OCI-LY7 (cell line): Measurements from ENCODE around the gene FNTB. TPM values are rescaled to one million over a fixed set of nuclear protein-coding genes. Genes with fewer than 3 reads are reported as not detected.

Source experiments
- BruUV-seq: library from RNA; stranded (reverse); fragments of 400-500 nt; replicated peaks from 2 replicates; lab custom pipeline; 2021; lab: Mats Ljungman, UMichigan
- CTCF ChIA-PET: fragments of 300-600 bp; sonication (Branson Sonifier 250); formaldehyde crosslinking; loops from one replicate; lab custom pipeline; 2022; ENCODE audit warnings: antibody characterized with exemption; ENCODE audit not compliant: unreplicated experiment; lab: Charles Lee
- POLR2A ChIA-PET: fragments of 300-600 bp; sonication (Branson Sonifier 250); formaldehyde crosslinking; loops from one replicate; lab custom pipeline; 2022; ENCODE audit warnings: antibody characterized with exemption; lab: Charles Lee
- DNase-seq: peaks from one replicate; pipeline ENCODE4 v3.0.0-alpha.2; 2015; ENCODE audit warnings: low spot score
- H2AFZ ChIP-seq: fragments of 200-600 bp; sonication (generic), shearing (Covaris generic); 2 replicates; pipeline ENCODE4 v1.6.1; 2014; ENCODE audit warnings: mild to moderate bottlenecking, antibody characterized with exemption, low read length, moderate library complexity
- H3K27ac ChIP-seq: fragments of 200-600 bp; sonication (generic); 2 replicates; pipeline ENCODE4 v1.5.1; 2014; ENCODE audit warnings: mixed run types, low read depth, mild to moderate bottlenecking, moderate library complexity, low read length, inconsistent platforms; ENCODE audit not compliant: poor library complexity, severe bottlenecking
- H3K36me3 ChIP-seq: fragments of 200-600 bp; sonication (generic); 2 replicates; pipeline ENCODE4 v1.6.1; 2014; ENCODE audit warnings: mild to moderate bottlenecking, antibody characterized with exemption, low read length, moderate library complexity, mixed read lengths; ENCODE audit not compliant: insufficient read depth
- H3K4me1 ChIP-seq: fragments of 200-600 bp; sonication (generic); 2 replicates; pipeline ENCODE4 v1.5.1; 2014; ENCODE audit warnings: mild to moderate bottlenecking, low read length; ENCODE audit not compliant: insufficient read depth, poor library complexity, severe bottlenecking
- H3K4me2 ChIP-seq: fragments of 200-600 bp; sonication (generic); 2 replicates; pipeline ENCODE4 v1.6.1; 2014; ENCODE audit warnings: mild to moderate bottlenecking, low read length
- H3K4me3 ChIP-seq: fragments of 200-600 bp; sonication (generic); 2 replicates; pipeline ENCODE4 v1.5.1; 2014; ENCODE audit warnings: mild to moderate bottlenecking, low read depth, low read length; ENCODE audit not compliant: poor library complexity, severe bottlenecking
- H3K79me2 ChIP-seq: fragments of 200-600 bp; sonication (generic); 2 replicates; pipeline ENCODE4 v1.6.1; 2016; ENCODE audit warnings: low read depth, mild to moderate bottlenecking, low read length, moderate library complexity, mixed read lengths; ENCODE audit not compliant: insufficient read depth
- H3K9me2 ChIP-seq: fragments of 200-600 bp; sonication (generic); 2 replicates; pipeline ENCODE4 v1.6.1; 2016; ENCODE audit warnings: mild to moderate bottlenecking, low read length, mixed read lengths; ENCODE audit not compliant: insufficient read depth
- H3K9me3 ChIP-seq: fragments of 200-600 bp; sonication (generic); 2 replicates; pipeline ENCODE4 v1.6.1; 2014; ENCODE audit warnings: mild to moderate bottlenecking, mixed run types, low read length, mixed read lengths
- H4K20me1 ChIP-seq: fragments of 200-600 bp; sonication (generic); 2 replicates; pipeline ENCODE4 v1.6.1; 2014; ENCODE audit warnings: mild to moderate bottlenecking, antibody characterized with exemption, low read length, moderate library complexity, mixed read lengths; ENCODE audit not compliant: insufficient read depth
- CTCF ChIP-seq: fragments of 200-600 bp; sonication (generic); conservative IDR thresholded peaks from 2 replicates; pipeline ENCODE4 v1.5.1; 2014; ENCODE audit warnings: mild to moderate bottlenecking, antibody characterized with exemption, low read length, moderate library complexity, mixed read lengths
- EZH2phosphoT487 ChIP-seq: fragments of 200-600 bp; sonication (generic); IDR thresholded peaks from 2 replicates; pipeline ENCODE4 v1.6.1; 2018; ENCODE audit warnings: low read depth, borderline replicate concordance, mild to moderate bottlenecking, mixed run types, antibody characterized with exemption, low read length, moderate library complexity, mixed read lengths
- intact Hi-C: fragments of 100-400 bp; cut with micrococcal nuclease; formaldehyde crosslinking; loops from one replicate; pipeline ENCODE4 v1.10.0; 2022; ENCODE audit not compliant: unreplicated experiment
- total RNA-seq, 2 experiments: library from RNA; depleted of rRNA in 1 of 2; stranded (reverse); fragments of >200 nt in 1 of 2; shearing (Covaris generic) in 1 of 2; gene quantifications; 2 replicates each; pipeline ENCODE4 v1.2.3, GENCODE V29; 2014 to 2022

Gene FNTB
- total RNA-seq, 2 experiments from 2014 or later, result 9.2 to 18.0 TPM

GRCh38 chr14:65104791-65105190, 118.1 kb downstream of the FNTB start:
- Histone ChIP-seq H2AFZ (no peak overlapping the region), H3K27ac (no peak overlapping the region), H3K9me2 (no peaks in the 10 kb centered on the region), H3K36me3 (peaks cover 11% of the 10 kb centered on the region), H3K79me2 (peaks cover 18% of the 10 kb centered on the region; the same call in 1 of the 2 replicates), H3K9me3 (no peaks in the 10 kb centered on the region), H3K4me1 (peaks cover 15% of the 10 kb centered on the region), H4K20me1 (no peaks in the 10 kb centered on the region), H3K4me2 (no peak overlapping the region), H3K4me3 (no peak overlapping the region)
- no peak for TF ChIP-seq EZH2phosphoT487
- ChIA-PET POLR2A (interaction anchor here (0.5 to 1.2 kb wide), 3 partner anchors 8 to 878 kb away, joined by 3 to 5 read pairs (median 4); no protein-coding TSS in a partner anchor), CTCF (no interaction called here)
- intact Hi-C loops, result no loop called here
- no peak for DNase-seq
- no TSS peak for BruUV-seq

- intact Hi-C loops, result no loop called here
- Histone ChIP-seq H3K27ac (no peak overlapping the region), H3K4me1 (peaks cover 5% of the 10 kb centered on the region), H3K79me2 (peaks cover 5% of the 10 kb centered on the region; the same call in 1 of the 2 replicates), H3K4me3 (no peak overlapping the region), H3K9me2 (no peaks in the 10 kb centered on the region), H4K20me1 (no peaks in the 10 kb centered on the region), H3K9me3 (no peaks in the 10 kb centered on the region), H3K36me3 (no peaks in the 10 kb centered on the region), H2AFZ (no peak overlapping the region), H3K4me2 (no peak overlapping the region)
- POLR2A ChIA-PET, result no interaction called here
- no peak for DNase-seq
- no peak for TF ChIP-seq EZH2phosphoT487
- no peak for TF ChIP-seq CTCF
- no TSS peak for BruUV-seq
- CTCF ChIA-PET, result no interaction called here
Observed at GRCh38 chr14:65106316-65106715, 119.6 kb downstream of the FNTB start.

- H3K9me3 ChIP-seq, result no peaks in the 10 kb centered on the region
- TF ChIP-seq CTCF, result no peak
- no peak for TF ChIP-seq EZH2phosphoT487
- H4K20me1 ChIP-seq, result no peaks in the 10 kb centered on the region
- H3K27ac ChIP-seq, result no peak overlapping the region
- ChIA-PET CTCF (no interaction called here), POLR2A (interaction anchor here (0.8 to 1.0 kb wide), 2 partner anchors 49 to 513 kb away, joined by 3 read pairs; no protein-coding TSS in a partner anchor)
- peaks cover 2% of the 10 kb centered on the region; the same call in 1 of the 2 replicates for H3K79me2 ChIP-seq
- no TSS peak for BruUV-seq
- no peak overlapping the region for H3K4me3 ChIP-seq
- intact Hi-C loops, result no loop called here
- H3K4me1 ChIP-seq, result peaks cover 5% of the 10 kb centered on the region
- H3K9me2 ChIP-seq, result no peaks in the 10 kb centered on the region
- H3K4me2 ChIP-seq, result no peak overlapping the region
- H3K36me3 ChIP-seq, result no peaks in the 10 kb centered on the region
- H2AFZ ChIP-seq, result no peak overlapping the region
- DNase-seq, result no peak
Observed at GRCh38 chr14:65106736-65107135, 120.0 kb downstream of the FNTB start.
